Neural cell (in vitro differentiated cells): ENCODE results near the gene MAPK14.

Source experiments
- EZH2 ChIP-seq: fragments of 200-600, 300-800 bp; shearing (Covaris generic), sonication (generic); IDR thresholded peaks from 2 replicates; pipeline ENCODE4 v1.6.1; 2014; ENCODE audit warnings: antibody characterized with exemption, low read length, borderline replicate concordance, mild to moderate bottlenecking; ENCODE audit not compliant: insufficient read depth, poor library complexity, severe bottlenecking
- TF ChIP-seq, protein P1 (sequence below): fragments of 450-650 bp; IDR thresholded peaks from 2 replicates; pipeline ENCODE4 v1.5.1; 2014; ENCODE audit warnings: antibody characterized with exemption, mild to moderate bottlenecking, moderate library complexity; ENCODE audit not compliant: poor library complexity, severe bottlenecking

DNA sequence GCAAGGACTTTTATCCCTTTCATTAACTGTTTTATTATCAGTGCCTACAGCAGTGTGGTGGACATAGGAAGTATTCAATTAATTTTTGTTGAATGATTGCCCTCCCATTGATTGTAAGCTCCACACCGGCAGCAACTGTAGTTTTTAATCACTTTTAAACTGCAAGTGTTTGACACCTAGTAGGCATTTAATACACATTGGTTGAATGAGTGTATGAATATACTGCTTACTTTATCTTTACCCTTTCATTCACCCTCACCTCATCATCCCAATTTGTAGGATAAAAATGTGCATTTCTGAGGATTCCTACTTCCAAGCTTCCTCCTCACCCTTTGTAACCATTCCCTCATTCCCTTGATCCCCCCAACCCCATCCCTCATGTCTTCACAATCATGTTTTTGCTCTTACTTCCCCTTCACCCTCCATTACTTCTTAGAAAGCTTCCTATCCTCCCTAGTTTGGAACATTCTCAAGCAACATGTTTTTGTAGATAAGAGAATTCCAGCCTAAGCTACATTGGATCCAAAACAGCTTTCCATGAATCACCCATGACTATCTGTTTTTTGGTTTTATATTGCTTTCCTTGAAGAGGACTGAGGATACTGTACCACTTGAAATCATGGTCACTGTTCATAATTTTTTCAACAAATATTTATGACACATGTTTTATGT, 2.2 kb upstream of the MAPK14 start:
- TF ChIP-seq, protein P1, sequence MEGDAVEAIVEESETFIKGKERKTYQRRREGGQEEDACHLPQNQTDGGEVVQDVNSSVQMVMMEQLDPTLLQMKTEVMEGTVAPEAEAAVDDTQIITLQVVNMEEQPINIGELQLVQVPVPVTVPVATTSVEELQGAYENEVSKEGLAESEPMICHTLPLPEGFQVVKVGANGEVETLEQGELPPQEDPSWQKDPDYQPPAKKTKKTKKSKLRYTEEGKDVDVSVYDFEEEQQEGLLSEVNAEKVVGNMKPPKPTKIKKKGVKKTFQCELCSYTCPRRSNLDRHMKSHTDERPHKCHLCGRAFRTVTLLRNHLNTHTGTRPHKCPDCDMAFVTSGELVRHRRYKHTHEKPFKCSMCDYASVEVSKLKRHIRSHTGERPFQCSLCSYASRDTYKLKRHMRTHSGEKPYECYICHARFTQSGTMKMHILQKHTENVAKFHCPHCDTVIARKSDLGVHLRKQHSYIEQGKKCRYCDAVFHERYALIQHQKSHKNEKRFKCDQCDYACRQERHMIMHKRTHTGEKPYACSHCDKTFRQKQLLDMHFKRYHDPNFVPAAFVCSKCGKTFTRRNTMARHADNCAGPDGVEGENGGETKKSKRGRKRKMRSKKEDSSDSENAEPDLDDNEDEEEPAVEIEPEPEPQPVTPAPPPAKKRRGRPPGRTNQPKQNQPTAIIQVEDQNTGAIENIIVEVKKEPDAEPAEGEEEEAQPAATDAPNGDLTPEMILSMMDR = no peak
- TF ChIP-seq EZH2 = no peak
